Measurements from ENCODE around the gene MCM3AP.

DNA sequence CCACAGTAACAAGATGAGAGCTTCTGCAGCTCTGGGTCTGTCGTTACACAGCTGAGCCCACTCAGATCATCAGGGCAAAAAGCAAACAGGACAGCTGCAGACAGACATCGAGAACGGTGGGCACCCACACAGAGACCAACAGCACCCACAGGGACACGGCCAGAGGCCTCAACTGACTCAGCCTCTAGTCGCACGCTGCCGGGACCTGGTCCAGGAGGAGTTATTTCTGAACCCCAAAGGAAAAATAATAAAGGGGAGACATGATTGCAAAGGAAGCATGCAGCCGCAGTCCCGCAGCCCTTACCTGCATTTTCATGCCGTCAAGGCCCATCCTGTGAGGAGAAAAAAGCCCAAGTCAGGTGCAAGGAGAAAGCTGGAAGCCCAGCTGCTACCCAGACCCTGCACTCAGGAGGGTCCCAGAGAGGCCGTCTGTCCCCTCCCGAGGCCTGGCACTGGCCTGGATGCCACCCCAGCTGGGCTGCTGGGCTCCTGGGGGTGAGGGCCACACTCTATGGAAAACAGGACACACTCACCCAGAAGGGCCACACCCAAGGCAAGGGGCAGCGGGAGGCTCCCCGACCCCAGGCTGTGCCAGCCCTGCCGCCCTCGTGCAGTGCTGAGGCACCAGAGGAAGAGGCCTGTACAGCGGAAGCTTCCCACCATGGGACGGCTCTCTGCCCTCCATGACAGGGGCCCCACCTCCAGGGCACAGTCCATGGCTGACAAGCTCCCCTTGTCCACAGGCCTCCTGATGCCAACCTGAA is 72.5 kb downstream of the MCM3AP start:
- TF ChIP-seq, protein P1, sequence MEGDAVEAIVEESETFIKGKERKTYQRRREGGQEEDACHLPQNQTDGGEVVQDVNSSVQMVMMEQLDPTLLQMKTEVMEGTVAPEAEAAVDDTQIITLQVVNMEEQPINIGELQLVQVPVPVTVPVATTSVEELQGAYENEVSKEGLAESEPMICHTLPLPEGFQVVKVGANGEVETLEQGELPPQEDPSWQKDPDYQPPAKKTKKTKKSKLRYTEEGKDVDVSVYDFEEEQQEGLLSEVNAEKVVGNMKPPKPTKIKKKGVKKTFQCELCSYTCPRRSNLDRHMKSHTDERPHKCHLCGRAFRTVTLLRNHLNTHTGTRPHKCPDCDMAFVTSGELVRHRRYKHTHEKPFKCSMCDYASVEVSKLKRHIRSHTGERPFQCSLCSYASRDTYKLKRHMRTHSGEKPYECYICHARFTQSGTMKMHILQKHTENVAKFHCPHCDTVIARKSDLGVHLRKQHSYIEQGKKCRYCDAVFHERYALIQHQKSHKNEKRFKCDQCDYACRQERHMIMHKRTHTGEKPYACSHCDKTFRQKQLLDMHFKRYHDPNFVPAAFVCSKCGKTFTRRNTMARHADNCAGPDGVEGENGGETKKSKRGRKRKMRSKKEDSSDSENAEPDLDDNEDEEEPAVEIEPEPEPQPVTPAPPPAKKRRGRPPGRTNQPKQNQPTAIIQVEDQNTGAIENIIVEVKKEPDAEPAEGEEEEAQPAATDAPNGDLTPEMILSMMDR (conservative IDR thresholded peaks at IDR 0.05; ENCODE audit: low read depth, low read length): no peak
- TF ChIP-seq EZH2 (IDR thresholded peaks at IDR 0.05; ENCODE audit: low read length, unreplicated experiment): no peak
